Liver (tissue), 3 donors: Measurements from ENCODE around the gene RHEB.

Source experiments
- EGR1 ChIP-seq, 2 donors: IDR thresholded peaks; 2 replicates each; pipeline ENCODE4 v1.6.1; 2016 to 2018; ENCODE audit warnings: antibody characterized with exemption in 2 of 2, low read depth in 2 of 2
- FOXA1 ChIP-seq: IDR thresholded peaks from 2 replicates; pipeline ENCODE4 v1.6.1; 2016; ENCODE audit warnings: antibody characterized with exemption
- RAD21 ChIP-seq, 2 donors: IDR thresholded peaks; 2 replicates each; pipeline ENCODE4 v1.6.1; 2016; ENCODE audit warnings: antibody characterized with exemption in 2 of 2, mild to moderate bottlenecking in 2 of 2
- SP1 ChIP-seq: IDR thresholded peaks from 2 replicates; pipeline ENCODE4 v1.6.1; 2018; ENCODE audit warnings: antibody characterized with exemption, mild to moderate bottlenecking
- TAF1 ChIP-seq: conservative IDR thresholded peaks from 2 replicates; pipeline ENCODE4 v1.6.1; 2016; ENCODE audit warnings: antibody characterized with exemption, mild to moderate bottlenecking
- TF ChIP-seq, protein P1 (sequence below): fragments of 150-350 bp; IDR thresholded peaks from 2 replicates; pipeline ENCODE4 v1.5.1; 2017; ENCODE audit warnings: improper control_type of control experiment, low read depth, low read length; ENCODE audit not compliant: missing input control
- TF ChIP-seq, protein P2 (sequence below): IDR thresholded peaks from 2 replicates; pipeline ENCODE4 v1.6.1; 2016; ENCODE audit warnings: antibody characterized with exemption
- donor health status: healthy.
- donor health status: healthy.

DNA sequence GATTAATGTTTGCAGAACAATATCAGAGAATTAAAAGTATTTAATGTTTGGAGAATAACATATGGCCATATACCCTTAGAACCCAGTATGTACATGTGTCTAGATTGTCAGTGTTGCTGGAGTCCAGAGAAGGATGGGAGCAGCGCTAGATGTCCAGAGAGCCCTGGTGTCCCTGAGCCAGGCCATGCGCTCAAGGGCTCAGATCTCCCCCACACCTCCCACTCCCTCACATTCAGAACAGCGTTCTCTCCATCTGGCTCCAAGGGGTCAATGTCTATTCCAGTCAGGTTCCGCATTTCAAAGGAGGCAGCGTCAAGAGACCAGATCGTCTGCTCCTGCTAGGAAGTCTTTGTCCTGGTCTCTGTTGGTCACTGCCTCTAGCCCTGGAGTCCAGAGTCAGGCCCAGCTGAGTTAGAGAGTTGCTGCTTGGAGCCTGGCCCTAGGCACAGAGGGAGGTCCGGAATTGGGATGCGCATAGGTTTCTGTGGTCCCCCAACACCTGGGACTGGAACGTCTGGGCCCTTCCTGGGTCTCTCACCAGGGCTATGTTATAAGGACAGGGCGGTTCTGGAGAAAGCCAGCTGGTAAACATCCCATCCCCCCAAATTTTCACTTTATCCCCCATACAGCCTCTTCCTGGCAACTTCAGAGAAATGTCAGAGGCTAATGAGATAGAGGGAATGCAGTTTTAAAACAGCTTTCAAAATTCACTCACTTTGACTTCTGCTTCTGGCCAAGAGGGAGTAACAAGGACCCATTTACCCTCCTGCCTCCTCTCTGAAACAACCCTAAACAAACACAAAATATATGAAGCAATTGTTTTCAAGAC is 103.4 kb downstream of the RHEB start:
- TF ChIP-seq, protein P1, sequence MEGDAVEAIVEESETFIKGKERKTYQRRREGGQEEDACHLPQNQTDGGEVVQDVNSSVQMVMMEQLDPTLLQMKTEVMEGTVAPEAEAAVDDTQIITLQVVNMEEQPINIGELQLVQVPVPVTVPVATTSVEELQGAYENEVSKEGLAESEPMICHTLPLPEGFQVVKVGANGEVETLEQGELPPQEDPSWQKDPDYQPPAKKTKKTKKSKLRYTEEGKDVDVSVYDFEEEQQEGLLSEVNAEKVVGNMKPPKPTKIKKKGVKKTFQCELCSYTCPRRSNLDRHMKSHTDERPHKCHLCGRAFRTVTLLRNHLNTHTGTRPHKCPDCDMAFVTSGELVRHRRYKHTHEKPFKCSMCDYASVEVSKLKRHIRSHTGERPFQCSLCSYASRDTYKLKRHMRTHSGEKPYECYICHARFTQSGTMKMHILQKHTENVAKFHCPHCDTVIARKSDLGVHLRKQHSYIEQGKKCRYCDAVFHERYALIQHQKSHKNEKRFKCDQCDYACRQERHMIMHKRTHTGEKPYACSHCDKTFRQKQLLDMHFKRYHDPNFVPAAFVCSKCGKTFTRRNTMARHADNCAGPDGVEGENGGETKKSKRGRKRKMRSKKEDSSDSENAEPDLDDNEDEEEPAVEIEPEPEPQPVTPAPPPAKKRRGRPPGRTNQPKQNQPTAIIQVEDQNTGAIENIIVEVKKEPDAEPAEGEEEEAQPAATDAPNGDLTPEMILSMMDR = no peak
- TF ChIP-seq FOXA1 (no peak), TAF1 (no peak), RAD21 (IDR thresholded peaks at IDR 0.05) (no peak), EGR1 (IDR thresholded peaks at IDR 0.05; ENCODE audit: low read depth in 2 of 2) (no peak), SP1 (no peak)
- TF ChIP-seq, protein P2, sequence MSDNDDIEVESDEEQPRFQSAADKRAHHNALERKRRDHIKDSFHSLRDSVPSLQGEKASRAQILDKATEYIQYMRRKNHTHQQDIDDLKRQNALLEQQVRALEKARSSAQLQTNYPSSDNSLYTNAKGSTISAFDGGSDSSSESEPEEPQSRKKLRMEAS = no peak
